ENCODE data around the gene PHLDA3.
"Not testable (repeated sequence)": the region's sequence is repeated elsewhere in the genome, so short reads cannot be mapped to it uniquely, and the experiment has no call there.

DNA sequence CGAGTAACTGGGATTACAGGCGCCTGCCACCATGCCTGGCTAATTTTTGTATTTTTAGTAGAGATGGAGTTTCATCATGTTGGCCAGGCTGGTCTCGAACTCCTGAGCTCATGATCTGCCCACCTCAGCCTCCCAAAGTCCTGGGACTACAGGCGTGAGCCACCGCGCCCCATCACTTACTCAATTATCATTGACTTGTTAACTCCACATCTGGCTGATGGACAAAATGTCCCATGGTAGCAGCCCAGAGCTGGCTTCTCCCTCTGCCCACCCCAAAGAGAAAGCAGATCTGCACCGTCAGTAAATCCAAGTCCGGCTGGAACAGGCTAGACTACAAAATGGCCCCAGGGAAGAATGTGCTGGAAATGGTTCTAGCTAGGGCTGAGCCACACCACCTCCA is 3.3 kb upstream of the PHLDA3 start:
- not testable (repeated sequence) for TF ChIP-seq EZH2phosphoT487 (conservative IDR thresholded peaks at IDR 0.05; ENCODE audit: low read length)
- TF ChIP-seq, protein P1, sequence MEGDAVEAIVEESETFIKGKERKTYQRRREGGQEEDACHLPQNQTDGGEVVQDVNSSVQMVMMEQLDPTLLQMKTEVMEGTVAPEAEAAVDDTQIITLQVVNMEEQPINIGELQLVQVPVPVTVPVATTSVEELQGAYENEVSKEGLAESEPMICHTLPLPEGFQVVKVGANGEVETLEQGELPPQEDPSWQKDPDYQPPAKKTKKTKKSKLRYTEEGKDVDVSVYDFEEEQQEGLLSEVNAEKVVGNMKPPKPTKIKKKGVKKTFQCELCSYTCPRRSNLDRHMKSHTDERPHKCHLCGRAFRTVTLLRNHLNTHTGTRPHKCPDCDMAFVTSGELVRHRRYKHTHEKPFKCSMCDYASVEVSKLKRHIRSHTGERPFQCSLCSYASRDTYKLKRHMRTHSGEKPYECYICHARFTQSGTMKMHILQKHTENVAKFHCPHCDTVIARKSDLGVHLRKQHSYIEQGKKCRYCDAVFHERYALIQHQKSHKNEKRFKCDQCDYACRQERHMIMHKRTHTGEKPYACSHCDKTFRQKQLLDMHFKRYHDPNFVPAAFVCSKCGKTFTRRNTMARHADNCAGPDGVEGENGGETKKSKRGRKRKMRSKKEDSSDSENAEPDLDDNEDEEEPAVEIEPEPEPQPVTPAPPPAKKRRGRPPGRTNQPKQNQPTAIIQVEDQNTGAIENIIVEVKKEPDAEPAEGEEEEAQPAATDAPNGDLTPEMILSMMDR (IDR thresholded peaks at IDR 0.05; ENCODE audit: insufficient read depth, low read length, poor library complexity, severe bottlenecking): not testable (repeated sequence)

All from SU-DHL-6 (cell line).